T-helper 1 cell treated with Interleukin-12 subunit alpha and Interleukin-12 subunit beta and Interleukin-4 antibody, amounts not matched to agents 30 ng/mL and 1 ng/mL, for 36 hours (primary cell): ENCODE results near the gene CDKAL1. TPM values are rescaled to one million over a fixed set of nuclear protein-coding genes. Genes with fewer than 3 reads are reported as not detected.
"Not testable (repeated sequence)": the region's sequence is repeated elsewhere in the genome, so short reads cannot be mapped to it uniquely, and the experiment has no call there.

Experiments
- intact Hi-C: fragments of 100-400 bp; cut with micrococcal nuclease; formaldehyde crosslinking; loops from one replicate; pipeline ENCODE4 v1.15.1; 2024
- total RNA-seq: library from RNA; stranded (reverse); gene quantifications from 2 replicates; pipeline ENCODE4 v1.2.3, GENCODE V29; 2022

The CDKAL1 gene
- total RNA-seq, 1 donor from 2014 or later, result 30.6 TPM

DNA sequence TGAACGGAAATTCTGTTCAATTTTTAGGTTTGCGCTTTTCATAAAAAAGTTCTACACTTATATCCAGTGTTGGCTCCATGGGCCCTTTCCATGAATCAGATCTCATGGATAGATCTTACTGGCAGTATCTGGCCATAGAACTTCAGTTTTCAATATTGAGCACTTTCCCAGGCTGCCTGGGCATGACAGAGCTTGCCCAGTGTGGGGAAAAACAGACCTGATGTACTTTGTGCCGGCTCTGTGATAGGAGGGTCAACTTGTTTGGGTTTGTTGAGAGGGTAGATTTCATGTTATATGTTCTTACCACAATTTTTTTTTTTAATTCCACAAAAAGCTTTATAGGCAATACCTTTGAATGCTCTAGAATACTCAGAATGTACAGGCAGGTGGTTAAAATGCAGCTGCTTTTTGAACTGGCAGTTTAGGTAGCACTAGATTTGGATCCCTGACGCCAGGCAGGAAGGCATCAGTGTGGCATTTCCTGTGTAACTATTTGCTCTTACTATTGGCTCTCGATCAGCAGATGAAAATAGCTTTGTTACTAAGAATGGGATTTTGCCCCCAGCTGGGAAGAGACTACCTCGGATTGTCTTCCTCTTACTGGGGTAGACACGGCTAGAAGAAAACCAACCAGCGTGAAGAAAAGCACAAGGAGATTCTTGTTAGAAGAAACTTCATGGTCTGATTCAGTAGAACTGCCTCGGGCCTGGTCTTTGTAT, 654.4 kb downstream of the CDKAL1 start:
- intact Hi-C loops, result no loop called here

- intact Hi-C loops, result no loop called here
These were observed 655.5 kb downstream of the CDKAL1 start for GRCh38 chr6:21189759-21190158.

DNA sequence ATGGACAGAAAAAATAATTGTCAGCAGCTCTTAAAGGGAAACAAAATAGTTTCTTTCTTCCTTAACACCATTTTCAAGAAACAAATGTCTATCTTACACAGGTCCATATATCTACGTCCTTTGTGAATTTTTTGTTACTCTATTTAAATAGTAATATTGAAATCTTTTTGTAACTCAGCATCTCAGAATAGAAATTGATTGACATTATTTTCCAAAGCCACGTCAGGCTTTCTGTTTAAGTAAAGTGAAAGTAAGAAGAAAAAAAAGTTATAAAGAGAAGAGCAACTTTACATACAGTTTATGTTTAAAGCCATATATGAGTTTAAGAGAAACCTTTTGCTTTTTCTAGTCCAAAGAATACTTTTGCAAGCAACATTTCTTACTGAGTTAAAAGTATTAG, 656.4 kb downstream of the CDKAL1 start:
- intact Hi-C loops, result no loop called here

DNA sequence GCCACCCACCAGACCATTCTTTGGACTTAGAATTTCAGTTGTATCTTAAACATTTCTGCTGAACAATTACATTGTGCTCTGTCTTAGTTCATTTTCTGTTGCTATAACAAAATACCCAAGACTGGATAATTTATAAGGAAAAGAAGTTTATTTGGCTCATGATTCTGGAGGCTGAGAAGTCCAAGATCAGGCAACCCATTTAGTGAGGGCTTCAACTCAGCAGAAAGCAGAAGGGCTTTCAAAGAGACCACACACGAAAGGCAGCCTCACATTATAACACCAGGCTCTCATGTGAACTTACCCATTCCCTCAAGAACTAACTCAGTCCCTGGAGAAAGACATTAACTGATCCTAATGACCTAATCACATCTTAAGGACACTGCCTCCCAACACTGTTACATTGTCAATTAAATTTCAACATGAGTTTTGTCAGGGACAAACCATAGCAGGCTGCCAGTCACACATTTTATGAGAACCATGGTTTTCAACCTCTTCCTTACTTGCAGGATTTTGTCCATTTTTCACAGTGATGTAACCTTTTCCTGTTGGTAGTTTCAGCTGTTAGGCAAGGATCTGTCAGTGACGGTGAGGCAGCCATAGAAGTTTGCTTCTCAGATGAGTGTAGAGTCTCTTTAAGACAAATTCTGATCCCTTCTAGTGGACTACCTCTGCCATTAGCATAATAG, 659.7 kb downstream of the CDKAL1 start:
- intact Hi-C loops, result no loop called here

DNA sequence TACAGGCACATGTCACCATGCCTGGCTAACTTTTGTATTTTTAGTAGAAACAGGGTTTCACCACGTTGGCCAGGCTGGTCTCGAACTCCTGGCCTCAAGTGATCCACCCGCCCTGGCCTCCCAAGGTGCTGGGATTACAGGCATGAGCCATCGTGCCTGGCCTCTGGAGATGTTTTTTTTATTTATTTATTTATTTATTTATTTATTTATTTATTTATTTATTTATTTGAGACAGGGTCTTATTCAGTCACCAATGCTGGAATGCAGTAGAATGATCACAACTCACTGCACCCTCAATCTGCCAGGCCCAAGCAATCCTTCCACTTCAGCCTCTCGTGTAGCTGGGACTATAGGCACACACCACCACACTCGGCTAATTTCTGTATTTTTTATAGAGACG, 661.0 kb downstream of the CDKAL1 start:
- intact Hi-C loops, result not testable (repeated sequence)

DNA sequence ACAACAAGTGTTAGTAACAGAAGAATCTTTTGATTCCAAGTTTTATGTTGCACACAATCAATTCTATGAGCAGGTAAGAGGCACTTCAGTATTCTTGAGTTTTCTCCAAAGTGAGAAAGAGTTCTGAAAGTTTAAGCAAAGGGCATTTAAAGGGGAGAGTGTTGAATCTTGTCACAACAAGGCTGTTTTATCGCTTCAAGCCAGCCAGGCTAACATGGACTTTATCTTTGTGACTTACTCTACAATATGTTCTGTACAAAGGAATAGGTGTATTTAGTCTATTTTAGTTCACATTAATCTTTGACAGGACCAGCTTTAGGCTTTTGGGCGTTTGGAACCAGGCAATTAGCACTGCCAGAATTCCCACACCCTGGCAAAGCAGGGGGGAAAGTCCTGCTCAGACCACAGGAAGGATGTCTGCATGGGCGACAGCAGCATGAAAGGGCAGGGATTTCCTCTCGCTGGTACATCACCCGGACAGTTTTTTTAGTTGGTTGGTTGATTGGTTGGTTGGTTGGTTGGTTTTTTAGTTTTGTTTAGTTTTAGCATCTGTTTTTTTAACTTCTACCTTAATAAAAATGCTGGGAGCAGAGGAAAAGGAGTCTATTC, 663.9 kb downstream of the CDKAL1 start:
- intact Hi-C loops, result no loop called here

DNA sequence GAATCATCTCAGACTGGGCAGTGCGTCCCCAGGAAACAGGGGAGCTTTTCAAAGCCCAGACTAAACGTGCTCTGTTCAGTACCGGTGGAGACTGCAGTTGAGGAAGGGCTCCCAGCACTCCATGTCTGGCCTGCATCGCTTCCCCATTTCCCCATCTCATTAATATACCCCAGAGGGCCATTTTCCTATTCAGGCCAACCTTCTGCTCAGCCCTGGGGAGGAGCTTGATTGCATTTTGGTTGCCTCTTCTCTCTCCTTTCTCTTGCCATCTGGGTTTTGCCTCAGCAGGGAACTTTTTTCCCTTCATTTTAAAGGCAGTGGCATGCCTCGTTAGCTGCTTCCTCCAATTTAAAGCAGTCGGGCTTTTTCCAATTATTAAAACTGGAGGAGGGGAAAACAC, 665.0 kb downstream of the CDKAL1 start:
- intact Hi-C loops, result no loop called here

DNA sequence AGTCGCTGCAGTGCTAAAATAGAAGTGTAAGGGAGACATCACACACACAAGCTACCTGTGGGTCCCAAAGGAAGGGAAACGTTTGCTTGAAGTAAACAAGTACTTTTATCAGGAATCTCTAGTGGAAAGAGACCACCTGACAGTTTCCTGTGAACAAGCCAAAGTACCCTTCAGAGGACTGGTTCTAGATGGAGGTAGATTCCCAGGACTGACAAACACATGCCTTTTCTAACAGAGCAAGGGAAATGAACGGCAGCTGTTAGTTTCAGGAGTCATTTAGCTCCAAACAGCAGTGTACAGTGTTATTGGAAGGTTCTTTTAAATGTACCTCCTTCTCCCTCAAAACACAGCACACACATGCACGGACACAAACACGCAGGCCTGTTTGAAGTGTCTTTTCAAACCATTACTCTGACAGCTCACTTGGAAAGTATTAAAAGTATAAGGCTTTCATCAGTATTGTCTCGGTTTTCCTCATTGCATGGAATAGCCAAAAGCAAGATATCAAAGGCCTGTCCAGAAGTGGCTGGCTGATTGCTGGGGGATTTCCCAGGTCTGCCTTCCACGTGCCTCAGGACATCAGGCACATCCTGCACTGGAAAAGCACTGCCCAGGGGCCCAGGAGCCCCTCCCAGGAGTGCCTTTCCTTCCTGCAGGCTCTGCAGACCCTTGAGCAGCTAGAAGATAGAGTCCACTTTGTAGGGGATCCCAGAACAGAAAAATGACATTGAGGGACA, 666.0 kb downstream of the CDKAL1 start:
- intact Hi-C loops, result no loop called here

DNA sequence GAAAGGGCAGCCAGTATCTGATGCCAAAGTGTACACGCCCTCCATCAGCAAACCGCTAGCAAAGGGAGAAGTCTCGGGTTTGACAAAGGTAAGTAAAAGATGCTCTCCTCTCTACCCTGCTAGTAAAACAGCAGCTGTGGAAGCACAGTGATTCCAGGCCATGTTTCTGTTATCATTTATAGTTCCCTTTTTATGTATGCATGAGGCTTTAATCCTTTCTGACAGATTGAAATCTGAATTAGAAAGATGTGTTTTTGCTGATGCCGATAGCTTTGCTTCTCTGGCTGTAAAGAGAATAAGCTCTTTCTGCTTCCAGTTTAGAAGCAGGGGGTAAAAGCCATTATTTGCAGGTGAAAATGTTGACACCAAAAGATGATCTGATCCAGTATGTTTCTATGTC, 666.9 kb downstream of the CDKAL1 start:
- intact Hi-C loops, result no loop called here

GRCh38 chr6:21201637-21202350, 667.5 kb downstream of the CDKAL1 start:
- intact Hi-C loops, result no loop called here

DNA sequence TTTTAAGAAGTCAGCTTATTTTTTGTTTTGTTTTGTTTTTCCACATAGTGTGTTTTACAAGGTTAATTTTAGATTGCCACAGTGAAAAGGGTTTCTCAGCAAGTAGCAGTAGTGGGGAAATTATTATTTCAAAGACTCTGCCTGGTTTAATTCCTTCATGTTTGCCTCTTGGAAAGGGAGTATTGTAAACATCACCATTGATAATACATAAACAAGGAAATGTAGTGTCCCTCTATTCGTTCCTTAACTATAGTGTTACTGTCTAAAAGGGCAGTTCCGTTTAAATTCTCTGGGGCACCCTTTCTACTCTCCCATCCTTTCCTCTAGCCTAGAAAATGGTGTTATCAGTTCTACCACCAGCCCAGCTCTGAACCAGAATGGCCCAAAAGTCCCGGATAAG, 668.3 kb downstream of the CDKAL1 start:
- intact Hi-C loops, result no loop called here

GRCh38 chr6:21204951-21205350, 670.7 kb downstream of the CDKAL1 start:
- intact Hi-C loops, result no loop called here

- intact Hi-C loops, result no loop called here
These were observed 674.0 kb downstream of the CDKAL1 start for GRCh38 chr6:21208081-21208795.

- intact Hi-C loops, result no loop called here
These were observed 674.5 kb downstream of the CDKAL1 start for GRCh38 chr6:21208796-21209186.

GRCh38 chr6:21213492-21213891, 679.2 kb downstream of the CDKAL1 start:
- intact Hi-C loops, result no loop called here

GRCh38 chr6:21214738-21215448, 680.6 kb downstream of the CDKAL1 start:
- intact Hi-C loops, result no loop called here

GRCh38 chr6:21219241-21219640, 685.0 kb downstream of the CDKAL1 start:
- intact Hi-C loops, result no loop called here

- intact Hi-C loops, result no loop called here
These were observed 685.6 kb downstream of the CDKAL1 start for GRCh38 chr6:21219856-21220255.

DNA sequence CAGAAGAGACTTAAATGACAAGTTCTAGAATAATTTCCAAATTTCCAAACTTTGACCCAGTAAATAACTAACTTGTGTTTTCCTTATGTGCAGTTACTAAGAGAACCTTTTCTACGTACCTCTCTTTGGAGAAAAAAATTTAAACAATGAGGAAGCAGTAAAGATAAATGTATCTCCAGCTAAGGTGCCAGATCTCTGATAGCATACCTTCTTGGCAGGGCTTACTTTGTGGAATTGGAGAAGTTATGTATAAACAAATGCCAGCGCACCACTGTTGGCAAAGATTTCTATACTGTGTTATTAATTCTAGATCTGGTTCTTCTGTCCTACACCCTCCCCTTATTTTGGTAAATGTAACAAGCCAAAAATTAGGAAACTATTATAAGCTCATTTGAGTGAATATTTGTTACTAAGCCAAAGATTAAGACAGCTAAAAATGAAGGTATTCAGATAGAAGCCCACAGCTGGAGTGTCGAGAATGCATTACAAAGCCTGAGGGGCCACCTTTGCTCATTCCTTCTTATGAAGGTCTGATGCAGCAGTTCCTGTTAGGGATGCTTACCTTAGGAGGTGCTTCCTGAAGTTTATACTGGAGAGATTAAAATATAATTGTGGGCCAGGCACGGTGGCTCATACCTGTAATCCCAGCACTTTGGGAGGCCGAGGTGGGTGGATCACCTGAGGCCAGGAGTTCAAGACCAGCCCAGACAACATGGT, 686.2 kb downstream of the CDKAL1 start:
- intact Hi-C loops, result no loop called here
